HG02870 (cell line): ENCODE results near the gene GAD2.

ENCODE experiments used
- ATAC-seq: cut with Tn5 transposase; IDR thresholded peaks from one replicate; pipeline ENCODE4 v1.9.1; 2021; ENCODE audit warnings: mild to moderate bottlenecking, moderate library complexity; ENCODE audit not compliant: unreplicated experiment

The GAD2 gene

DNA sequence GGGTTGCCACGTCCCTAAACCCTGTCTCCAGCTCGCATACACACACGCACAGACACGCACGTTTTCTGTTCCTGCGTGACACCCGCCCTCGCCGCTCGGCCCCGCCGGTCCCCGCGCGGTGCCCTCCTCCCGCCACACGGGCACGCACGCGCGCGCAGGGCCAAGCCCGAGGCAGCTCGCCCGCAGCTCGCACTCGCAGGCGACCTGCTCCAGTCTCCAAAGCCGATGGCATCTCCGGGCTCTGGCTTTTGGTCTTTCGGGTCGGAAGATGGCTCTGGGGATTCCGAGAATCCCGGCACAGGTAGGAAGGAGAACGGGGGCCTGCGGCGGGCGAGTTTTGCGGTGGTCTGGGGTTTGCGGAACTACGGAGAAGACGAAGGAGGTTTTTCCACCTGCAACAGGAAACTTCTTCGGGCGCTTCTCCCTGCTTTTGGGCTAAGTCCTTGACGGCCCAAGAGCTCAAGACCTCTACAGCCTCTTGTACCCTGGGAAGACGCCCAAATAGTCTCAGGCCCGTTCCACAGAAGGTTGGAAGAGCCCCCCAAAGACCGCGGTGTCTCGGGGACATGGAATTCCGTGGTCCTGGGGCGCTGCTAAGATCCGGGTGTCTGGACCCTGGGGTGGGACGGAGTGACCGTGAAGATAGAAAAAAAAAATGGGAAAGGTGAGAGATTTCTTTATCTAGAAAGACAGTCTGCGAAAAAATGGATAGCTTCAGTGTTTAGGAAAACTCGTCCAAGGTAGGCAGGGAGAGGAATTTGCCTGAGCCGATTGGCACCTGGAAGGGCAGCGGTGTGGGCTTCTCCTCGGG, at the start of gene GAD2:
GAD2 (plus strand) TSS at position 190 of the 811 bp plus-strand sequence; CDS start at position 226, 36 bp downstream.
- no peak for ATAC-seq

GRCh38 chr10:26169466-26169865, 47.1 kb upstream of the GAD2 start:
- ATAC-seq: no peak

- ATAC-seq: no peak
Observed at GRCh38 chr10:26172131-26172530, 44.4 kb upstream of the GAD2 start.

- ATAC-seq: no peak
Observed at GRCh38 chr10:26173837-26174236, 42.7 kb upstream of the GAD2 start.

GRCh38 chr10:26177341-26177740, 39.2 kb upstream of the GAD2 start:
- no peak for ATAC-seq

- ATAC-seq: no peak
Observed at GRCh38 chr10:26194275-26194674, 22.3 kb upstream of the GAD2 start.

DNA sequence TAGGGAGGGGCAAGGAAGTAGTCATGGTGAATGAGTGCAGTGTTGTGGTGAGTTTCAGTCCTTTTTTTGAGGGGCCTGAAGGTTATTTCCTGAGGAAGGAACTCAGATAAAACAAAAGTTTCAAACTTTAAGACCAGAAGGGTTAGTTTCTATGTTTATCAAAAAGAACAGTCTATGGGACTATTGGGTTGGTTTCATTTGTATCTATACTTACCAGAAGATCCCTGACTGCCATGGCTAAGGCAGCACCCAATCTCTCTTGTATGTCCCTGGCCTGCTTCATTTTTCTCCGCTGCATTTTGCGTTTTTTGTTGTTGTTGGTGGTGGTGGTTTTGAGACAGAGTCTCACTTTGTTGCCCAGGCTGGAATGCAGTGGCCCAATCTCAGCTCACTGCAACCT, 19.3 kb upstream of the GAD2 start:
- no peak for ATAC-seq

DNA sequence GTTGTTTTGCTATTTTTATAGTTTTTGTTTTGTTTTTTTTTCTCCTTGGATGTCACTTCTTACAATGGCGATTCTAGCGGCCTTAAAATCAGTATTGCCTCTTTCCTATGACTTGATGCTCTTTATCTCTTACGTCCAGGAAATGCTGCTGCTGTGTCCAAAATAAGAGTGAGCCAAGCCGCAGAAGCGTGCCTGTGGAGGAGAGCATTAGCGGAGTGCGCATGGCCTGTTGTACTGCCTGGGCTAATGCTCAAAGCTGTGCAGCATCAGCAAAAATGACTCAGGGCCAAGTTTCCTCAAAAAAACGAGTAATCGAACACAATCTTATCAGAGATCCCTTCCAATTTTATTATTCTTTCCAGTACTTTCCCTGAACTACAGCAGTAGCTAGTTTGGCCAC, 18.5 kb upstream of the GAD2 start:
- no peak for ATAC-seq

DNA sequence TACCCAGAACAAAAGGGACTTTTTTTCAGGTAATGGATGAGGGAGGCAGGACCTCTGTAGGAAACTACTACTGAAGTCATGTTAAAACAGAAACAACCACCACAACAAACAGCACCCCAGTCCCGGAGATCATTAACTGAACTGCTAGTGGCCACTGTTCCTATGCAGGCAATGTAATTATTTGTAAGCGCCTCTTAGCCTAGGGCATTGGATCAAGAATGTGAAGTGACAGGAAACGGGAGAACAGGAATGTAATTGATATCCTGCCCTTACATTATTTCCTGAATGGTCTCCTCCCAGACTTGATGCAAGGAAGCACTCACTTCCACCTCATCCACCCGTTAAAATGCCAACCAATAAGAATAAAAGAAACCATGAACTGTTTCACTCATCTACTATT, 16.7 kb upstream of the GAD2 start:
- no peak for ATAC-seq

DNA sequence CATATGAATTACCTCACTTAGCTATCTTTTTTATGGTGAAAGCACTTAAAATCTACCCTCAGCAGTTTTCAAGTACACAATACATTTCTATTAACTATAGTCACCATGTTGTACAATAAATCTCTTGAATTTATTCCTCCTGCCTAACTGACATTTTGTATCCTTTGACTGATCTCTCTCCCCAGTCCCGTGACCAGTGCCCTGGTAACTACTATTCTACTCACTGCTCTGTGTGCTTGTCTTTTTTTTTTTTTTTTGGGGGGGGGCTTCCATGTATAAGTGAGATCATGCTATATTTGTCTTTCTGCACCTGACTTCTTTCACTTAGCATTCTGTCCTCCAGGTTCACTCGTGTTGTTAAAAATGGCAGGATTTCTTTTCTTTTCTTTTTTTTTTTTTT, 11.4 kb upstream of the GAD2 start:
- no peak for ATAC-seq

GRCh38 chr10:26211781-26212444, 4.7 kb upstream of the GAD2 start:
- no peak for ATAC-seq

DNA sequence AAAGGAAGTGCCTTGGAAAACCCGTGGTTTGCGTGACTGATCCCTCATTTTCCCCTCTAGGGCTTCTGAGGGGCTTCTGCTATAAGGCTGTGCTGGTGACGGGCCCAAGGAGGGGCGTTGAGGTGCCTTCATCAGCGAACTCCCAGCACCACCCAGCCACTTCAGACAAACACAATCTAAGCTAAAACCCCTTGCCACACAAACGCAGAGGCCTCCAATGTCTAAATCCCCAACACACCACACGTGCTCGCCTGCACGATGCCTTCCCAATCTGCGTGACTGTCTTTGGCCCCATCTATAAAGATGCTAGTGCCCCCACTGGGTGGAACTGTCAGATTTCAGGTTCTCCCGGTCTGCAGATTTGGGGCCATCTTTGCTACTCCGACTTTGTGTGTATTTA, 4.1 kb upstream of the GAD2 start:
- ATAC-seq: no peak

GRCh38 chr10:26213157-26213800, 3.3 kb upstream of the GAD2 start:
- no peak for ATAC-seq

DNA sequence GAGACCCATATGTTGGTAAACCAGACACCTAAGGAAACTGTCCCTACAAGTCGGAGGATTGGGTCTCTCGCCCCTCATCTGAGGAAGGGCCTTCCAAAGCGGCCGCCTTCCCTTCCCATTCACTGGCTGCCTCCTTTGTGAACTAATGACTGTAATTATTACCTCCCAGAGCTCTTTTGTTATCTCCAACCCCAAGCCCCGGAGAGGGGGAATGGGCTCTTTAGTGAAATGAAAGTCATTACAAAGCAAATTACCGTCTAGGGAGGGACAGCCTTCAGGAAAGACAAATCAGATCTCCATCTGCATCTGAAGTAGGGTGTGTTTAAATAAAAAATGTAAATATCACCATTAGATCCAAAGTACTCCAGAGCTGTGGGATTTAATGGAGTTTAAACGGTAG, 2.6 kb upstream of the GAD2 start:
- ATAC-seq: no peak

DNA sequence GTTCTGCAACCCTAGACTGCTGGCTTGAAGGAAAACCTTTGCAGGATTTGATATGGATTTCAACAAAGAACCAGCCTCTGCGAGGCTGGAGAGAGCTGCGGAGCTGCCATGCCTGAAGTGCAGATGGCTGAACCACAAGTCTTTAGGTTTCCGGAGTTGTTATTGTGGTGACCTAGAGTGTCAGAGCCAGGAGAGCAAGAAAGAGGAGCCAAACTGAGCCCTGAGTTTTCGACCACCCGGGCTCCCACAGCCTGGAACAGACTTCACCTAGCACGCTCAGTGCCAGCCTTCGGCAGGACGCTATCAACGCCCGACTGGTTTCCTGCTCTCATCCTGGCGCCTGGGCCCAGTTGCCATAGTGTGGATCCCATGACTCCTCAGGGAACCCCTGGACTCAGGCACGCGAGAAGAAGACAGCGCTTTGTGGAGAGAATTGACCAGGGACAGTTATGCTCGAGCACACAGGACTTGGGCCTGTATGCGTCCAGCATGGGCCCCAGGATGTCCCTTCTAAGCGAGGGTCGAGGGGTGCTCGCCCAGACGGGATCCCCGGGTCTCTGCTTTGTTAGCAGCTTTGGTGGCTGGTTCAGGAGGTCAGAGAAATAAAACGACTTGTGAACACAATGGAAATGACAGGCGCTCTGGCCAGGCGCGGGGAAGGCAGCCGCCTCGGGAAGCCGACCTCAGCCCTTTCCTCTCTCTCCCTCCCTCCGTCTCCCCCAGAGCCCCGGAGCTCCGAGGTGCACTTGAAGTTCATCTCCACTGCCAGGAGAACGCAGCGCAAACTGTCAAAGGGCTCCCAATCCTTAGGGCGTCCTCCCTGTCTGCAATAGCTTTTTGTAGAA, 1.8 kb upstream of the GAD2 start:
- no peak for ATAC-seq

- ATAC-seq: no peak
Observed at GRCh38 chr10:26215396-26215934, 1.1 kb upstream of the GAD2 start.

GRCh38 chr10:26215935-26216584, 514 bp upstream of the GAD2 start:
- ATAC-seq: no peak

DNA sequence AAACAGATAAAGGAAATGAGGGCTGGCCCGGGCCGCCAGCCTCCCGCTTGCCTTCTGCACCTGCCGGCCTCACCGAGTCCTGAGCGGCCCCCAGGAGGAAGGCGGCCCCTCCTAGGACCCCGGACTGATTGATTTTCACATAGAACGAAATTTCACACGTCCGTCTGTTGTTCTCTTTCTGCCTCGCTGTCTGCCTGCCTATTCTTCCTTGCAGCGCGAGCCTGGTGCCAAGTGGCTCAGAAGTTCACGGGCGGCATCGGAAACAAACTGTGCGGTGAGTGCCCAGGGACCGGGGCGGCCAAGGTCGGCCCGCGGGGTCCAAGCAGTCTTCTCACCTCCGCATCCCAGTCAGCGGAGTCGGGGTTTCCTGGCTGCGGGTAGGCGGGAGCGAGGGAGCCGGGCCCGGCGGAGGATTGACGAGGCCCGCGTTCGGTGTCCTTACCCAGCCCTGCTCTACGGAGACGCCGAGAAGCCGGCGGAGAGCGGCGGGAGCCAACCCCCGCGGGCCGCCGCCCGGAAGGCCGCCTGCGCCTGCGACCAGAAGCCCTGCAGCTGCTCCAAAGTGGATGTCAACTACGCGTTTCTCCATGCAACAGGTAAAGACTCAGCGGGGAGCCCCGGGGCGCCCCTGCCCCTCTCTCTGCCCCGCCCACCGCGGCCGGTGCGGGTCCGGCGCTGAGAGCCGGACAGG, 967 bp downstream of the GAD2 start:
- no peak for ATAC-seq

DNA sequence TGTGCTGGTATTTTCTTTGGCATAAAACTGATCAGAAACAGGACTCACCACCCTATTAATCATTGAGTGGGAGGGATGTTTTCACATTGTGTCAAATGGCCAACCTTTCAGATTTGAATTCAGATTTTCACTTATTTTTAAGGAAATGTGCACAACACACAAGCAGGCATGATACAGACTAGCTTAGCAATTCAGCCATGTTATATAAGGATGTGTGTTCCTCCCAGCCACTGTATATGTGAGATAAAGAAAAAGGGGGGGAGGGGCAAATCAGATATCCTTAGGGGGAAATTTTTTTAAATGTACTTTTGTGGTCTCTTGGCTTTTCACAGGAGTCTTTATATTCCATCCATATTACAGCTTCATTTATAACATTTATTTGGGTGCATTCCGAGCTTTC, 3.1 kb downstream of the GAD2 start:
- no peak for ATAC-seq

DNA sequence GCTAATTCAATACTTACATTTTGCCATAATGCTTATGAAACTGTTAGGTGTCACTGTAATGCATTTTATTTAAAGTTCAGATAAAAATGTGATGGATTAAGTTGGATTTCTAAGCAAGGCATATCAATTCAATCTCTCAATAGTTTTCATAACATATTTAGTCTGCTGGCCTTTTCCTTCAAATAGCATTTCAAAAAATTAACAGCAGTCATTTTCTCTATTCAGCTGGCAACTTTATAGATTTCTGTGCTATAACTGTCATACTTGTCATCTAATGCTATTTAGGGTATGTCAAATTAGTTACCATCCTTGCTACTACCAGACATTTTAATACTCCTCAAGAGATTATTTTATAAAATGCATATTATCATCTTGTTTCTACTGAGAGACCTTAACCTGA, 4.3 kb downstream of the GAD2 start:
- ATAC-seq: no peak
